Nephron (organoid): ENCODE measurements around the gene RAB9A.
"Not testable (repeated sequence)": the region's sequence is repeated elsewhere in the genome, so short reads cannot be mapped to it uniquely, and the experiment has no call there.

Experiments
- H3K27ac Mint-ChIP-seq, 3 experiments: 2 replicates each; pipeline ENCODE4 v1.8.0; 2020; ENCODE audit warnings: mixed read lengths in 3 of 3, mild to moderate bottlenecking in 2 of 3, moderate library complexity in 1 of 3
- H3K27me3 Mint-ChIP-seq: 2 replicates; pipeline ENCODE4 v1.8.0; 2021; ENCODE audit warnings: low read depth, mild to moderate bottlenecking, moderate library complexity, mixed read lengths
- H3K36me3 Mint-ChIP-seq: 2 replicates; pipeline ENCODE4 v1.8.0; 2020; ENCODE audit warnings: low read depth, mixed read lengths
- H3K4me1 Mint-ChIP-seq: 2 replicates; pipeline ENCODE4 v1.8.0; 2020; ENCODE audit warnings: mixed read lengths
- H3K4me3 Mint-ChIP-seq, 3 experiments: 2 replicates each; pipeline ENCODE4 v1.8.0; 2020; ENCODE audit warnings: mild to moderate bottlenecking in 3 of 3, mixed read lengths in 3 of 3, moderate library complexity in 2 of 3
- H3K9me3 Mint-ChIP-seq: 2 replicates; pipeline ENCODE4 v1.8.0; 2020; ENCODE audit warnings: mixed read lengths
- CTCF ChIP-seq, 3 experiments: fragments of 200-600 bp; sonication (generic); IDR thresholded peaks; one replicate each; pipeline ENCODE4 v1.5.0; 2021; ENCODE audit warnings: antibody characterized with exemption in 3 of 3; ENCODE audit not compliant: unreplicated experiment in 3 of 3

RAB9A gene

GRCh38 chrX:13688958-13689740, at the start of gene RAB9A:
Gene RAB9A, plus strand, starts transcription at chrX:13689128. Its CDS starts 19,619 bp downstream, at chrX:13708747.
- TF ChIP-seq CTCF (IDR thresholded peaks at IDR 0.05; ENCODE audit: unreplicated experiment in 3 of 3), result no peak
- Mint-ChIP-seq H3K27me3 (no peaks in the 10 kb centered on the region), H3K36me3 (no peaks in the 10 kb centered on the region), H3K9me3 (peaks cover 6% of the 10 kb centered on the region), H3K27ac (peak within 1 kb of the TSS; percentile 45 to 94 (median 84)), H3K4me3 (peak within 1 kb of the TSS; percentile 89 to 92 (median 90)), H3K4me1 (peaks cover 27% of the 10 kb centered on the region)

GRCh38 chrX:13641684-13642083, 47.2 kb upstream of the RAB9A start:
- H3K4me3 Mint-ChIP-seq, H3K36me3 Mint-ChIP-seq, H3K4me1 Mint-ChIP-seq, H3K27me3 Mint-ChIP-seq, H3K27ac Mint-ChIP-seq: not testable (repeated sequence)
- H3K9me3 Mint-ChIP-seq, result peaks cover 18% of the 10 kb centered on the region

- Mint-ChIP-seq H3K36me3 (no peaks in the 10 kb centered on the region), H3K4me3 (no peak overlapping the region), H3K27ac (peak overlapping the region; percentile 11 to 98 (median 70)), H3K27me3 (no peaks in the 10 kb centered on the region), H3K4me1 (peaks cover 31% of the 10 kb centered on the region), H3K9me3 (no peaks in the 10 kb centered on the region)
- TF ChIP-seq CTCF (IDR thresholded peaks at IDR 0.05; ENCODE audit: unreplicated experiment in 3 of 3), result no peak
Observed at GRCh38 chrX:13645464-13646153, 43.3 kb upstream of the RAB9A start.

GRCh38 chrX:13646154-13646549, 42.8 kb upstream of the RAB9A start:
- no peaks in the 10 kb centered on the region for H3K27me3 Mint-ChIP-seq

GRCh38 chrX:13647709-13648212, 41.2 kb upstream of the RAB9A start:
- peaks cover 36% of the 10 kb centered on the region for H3K4me1 Mint-ChIP-seq
- H3K27me3 Mint-ChIP-seq, result no peaks in the 10 kb centered on the region
- no peaks in the 10 kb centered on the region for H3K36me3 Mint-ChIP-seq
- H3K9me3 Mint-ChIP-seq, result no peaks in the 10 kb centered on the region
- H3K27ac Mint-ChIP-seq, result peak overlapping the region; percentile 90 to 98 (median 98)
- H3K4me3 Mint-ChIP-seq, result peak overlapping the region in 2 of 3 experiments; percentile 20 to 63
- no peak for TF ChIP-seq CTCF (IDR thresholded peaks at IDR 0.05; ENCODE audit: unreplicated experiment in 3 of 3)

More at GRCh38 chrX:13646154-13646549, 42.8 kb upstream of the RAB9A start:
- TF ChIP-seq CTCF (IDR thresholded peaks at IDR 0.05; ENCODE audit: unreplicated experiment in 3 of 3), result peak; percentile 58 to 70 (median 59)
- H3K27ac Mint-ChIP-seq, result peak overlapping the region; percentile 11 to 98 (median 70)
- no peaks in the 10 kb centered on the region for H3K36me3 Mint-ChIP-seq
- no peaks in the 10 kb centered on the region for H3K9me3 Mint-ChIP-seq
- H3K4me3 Mint-ChIP-seq, result no peak overlapping the region
- H3K4me1 Mint-ChIP-seq, result peaks cover 31% of the 10 kb centered on the region

- not testable (repeated sequence) for H3K9me3 Mint-ChIP-seq, H3K4me3 Mint-ChIP-seq, H3K36me3 Mint-ChIP-seq, H3K27me3 Mint-ChIP-seq
- Mint-ChIP-seq H3K27ac (peak overlapping the region; percentile 90 to 98 (median 98)), H3K4me1 (peaks cover 38% of the 10 kb centered on the region)
Observed at GRCh38 chrX:13648336-13648735, 40.6 kb upstream of the RAB9A start.
